AG04449 (cell line): ENCODE data around the gene CRYL1.
"Not testable (repeated sequence)": the region's sequence is repeated elsewhere in the genome, so short reads cannot be mapped to it uniquely, and the experiment has no call there.

ENCODE experiments used
- CTCF ChIA-PET: fragments of 350-600 bp; formaldehyde crosslinking; extraction: SDS; loops from one replicate; lab custom pipeline; 2021; ENCODE audit warnings: antibody characterized with exemption; lab: Yijun Ruan, JAX
- POLR2A ChIA-PET: fragments of 400-600, 350-600 bp; formaldehyde crosslinking; extraction: SDS; loops from one replicate; lab custom pipeline; 2020; ENCODE audit warnings: antibody characterized with exemption, inconsistent platforms; lab: Yijun Ruan, JAX
- DNase-seq: peaks from one replicate; pipeline ENCODE4 v3.0.0-alpha.2; 2010; ENCODE audit warnings: low read depth, low spot score
- H3K4me3 ChIP-seq: 2 replicates; pipeline ENCODE4 v1.5.1; 2011; ENCODE audit warnings: low read depth, mild to moderate bottlenecking, control low read depth, low read length
- TF ChIP-seq, protein P1 (sequence below): IDR thresholded peaks from one replicate; pipeline ENCODE4 v1.5.1; 2011; ENCODE audit warnings: mild to moderate bottlenecking, moderate library complexity, low read length, control low read depth, inconsistent platforms; ENCODE audit not compliant: insufficient read depth; ENCODE audit errors: missing control alignments

The CRYL1 gene

DNA sequence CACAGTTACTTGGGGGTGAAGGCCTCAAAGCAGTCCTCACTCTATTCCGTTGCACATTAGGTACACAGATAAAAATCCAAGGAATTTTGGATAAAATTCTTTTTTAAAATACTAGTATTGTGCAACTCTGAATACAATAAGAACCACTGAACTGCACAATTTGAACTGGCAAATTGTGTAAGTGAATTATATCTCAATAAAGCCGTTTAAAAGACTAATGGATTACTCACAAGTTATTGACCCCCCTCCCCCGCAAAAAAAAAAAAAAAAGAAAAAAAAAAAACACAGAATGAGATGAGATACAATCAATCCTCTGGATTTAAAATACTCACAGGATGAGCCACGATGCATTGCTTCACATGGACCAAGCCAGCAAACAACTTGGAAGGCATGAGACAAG lies 86.4 kb downstream of the CRYL1 start:
- H3K4me3 ChIP-seq = no peak overlapping the region
- TF ChIP-seq, protein P1, sequence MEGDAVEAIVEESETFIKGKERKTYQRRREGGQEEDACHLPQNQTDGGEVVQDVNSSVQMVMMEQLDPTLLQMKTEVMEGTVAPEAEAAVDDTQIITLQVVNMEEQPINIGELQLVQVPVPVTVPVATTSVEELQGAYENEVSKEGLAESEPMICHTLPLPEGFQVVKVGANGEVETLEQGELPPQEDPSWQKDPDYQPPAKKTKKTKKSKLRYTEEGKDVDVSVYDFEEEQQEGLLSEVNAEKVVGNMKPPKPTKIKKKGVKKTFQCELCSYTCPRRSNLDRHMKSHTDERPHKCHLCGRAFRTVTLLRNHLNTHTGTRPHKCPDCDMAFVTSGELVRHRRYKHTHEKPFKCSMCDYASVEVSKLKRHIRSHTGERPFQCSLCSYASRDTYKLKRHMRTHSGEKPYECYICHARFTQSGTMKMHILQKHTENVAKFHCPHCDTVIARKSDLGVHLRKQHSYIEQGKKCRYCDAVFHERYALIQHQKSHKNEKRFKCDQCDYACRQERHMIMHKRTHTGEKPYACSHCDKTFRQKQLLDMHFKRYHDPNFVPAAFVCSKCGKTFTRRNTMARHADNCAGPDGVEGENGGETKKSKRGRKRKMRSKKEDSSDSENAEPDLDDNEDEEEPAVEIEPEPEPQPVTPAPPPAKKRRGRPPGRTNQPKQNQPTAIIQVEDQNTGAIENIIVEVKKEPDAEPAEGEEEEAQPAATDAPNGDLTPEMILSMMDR = no peak
- ChIA-PET POLR2A (no interaction called here), CTCF (no interaction called here)
- no peak for DNase-seq

DNA sequence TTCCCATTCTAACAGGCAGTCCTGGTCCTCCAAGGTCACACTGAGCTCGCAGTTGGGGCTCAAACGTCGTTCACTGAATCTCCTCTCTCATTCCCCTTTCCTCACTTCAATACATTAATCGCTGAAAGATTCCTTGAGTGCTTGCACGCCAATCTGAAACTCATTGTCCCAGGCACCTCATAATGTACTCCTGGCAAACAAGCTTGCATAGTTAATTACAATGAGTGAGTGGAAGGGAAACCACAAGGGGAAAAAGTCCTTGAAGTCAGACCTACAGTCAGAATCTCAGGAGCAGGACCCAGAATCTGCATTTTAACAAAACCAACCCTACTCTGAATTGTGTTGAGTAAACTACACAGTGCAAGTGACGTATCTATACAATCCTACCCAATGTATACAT lies 86.9 kb downstream of the CRYL1 start:
- TF ChIP-seq, protein P1 = no peak
- ChIA-PET CTCF (no interaction called here), POLR2A (no interaction called here)
- no peak overlapping the region for H3K4me3 ChIP-seq
- DNase-seq = no peak

DNA sequence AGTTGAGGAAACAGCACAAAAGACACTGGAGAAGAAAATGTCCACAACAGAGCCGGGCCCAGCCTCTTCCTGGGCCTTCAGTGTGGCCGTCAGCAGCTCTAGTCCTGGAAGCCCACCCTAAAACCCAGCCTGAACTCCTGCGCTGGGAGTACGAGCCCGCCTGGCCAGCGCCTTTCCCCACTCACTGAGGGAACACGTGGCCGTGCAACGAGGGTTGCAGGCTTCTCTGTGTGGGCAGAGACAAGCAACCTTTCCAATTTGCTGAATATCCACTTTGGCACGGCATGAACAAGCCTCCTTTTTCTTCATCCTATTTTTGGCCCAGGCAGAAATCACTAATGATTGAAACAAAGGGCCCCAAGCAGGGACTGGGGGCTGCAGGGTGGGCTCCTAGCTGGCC lies 89.2 kb downstream of the CRYL1 start:
- TF ChIP-seq, protein P1 = no peak
- ChIA-PET POLR2A (no interaction called here), CTCF (no interaction called here)
- DNase-seq = no peak
- no peak overlapping the region for H3K4me3 ChIP-seq

DNA sequence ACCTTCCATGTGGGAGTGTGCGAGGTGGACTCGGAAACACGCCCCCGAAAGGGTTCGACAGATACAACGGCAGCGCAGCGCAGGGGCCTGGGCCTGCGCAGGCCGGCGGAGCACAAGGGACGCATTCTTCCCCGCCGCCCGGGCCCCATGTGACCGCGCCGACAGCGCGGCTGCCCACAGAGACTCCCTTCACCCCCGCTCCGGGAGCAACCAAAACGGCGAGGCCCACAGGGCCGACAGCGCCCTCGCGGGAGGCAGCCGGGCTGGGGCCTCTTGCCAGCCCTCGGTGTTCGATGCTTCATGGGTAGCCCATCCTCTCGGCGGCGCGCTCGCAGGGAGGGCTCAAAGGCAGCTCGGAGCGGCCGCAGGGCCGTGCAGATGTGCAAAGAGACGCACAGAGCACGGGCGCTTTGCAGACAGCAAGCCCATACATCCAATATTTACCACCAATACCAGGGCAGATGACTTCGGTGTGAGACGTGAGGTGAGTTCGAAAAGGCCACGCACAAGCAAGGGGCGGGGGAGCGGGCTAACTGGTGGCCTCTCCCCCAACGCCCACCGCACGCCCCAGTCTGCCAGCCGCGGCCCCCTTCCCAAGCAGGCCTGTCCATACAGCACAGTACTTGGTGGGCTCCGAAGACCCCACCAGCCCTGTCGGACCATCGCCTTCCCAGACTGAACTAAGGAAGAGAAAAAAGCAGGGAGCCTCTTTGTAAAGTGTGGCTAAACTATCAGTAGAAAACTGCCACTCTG lies 89.9 kb downstream of the CRYL1 start:
- CTCF ChIA-PET = no interaction called here
- POLR2A ChIA-PET = no interaction called here

DNA sequence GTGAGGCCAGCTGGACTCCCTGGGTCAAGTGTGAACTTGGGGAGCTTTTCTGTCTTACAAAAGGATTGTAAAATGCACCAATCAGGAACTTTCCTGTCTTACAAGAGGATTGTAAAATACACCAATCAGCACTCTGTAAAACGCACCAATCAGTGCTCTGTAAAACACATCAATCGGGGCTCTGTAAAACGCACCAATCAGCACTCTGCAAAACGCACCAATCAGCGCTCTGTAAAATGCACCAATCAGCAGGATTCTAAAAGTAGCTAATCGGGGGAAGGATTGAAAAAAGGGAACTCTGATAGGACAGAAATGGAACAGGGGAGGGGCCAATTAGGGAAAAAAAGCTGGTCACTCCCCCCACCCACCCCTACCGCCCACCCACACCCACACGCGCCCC lies 91.4 kb downstream of the CRYL1 start:
- POLR2A ChIA-PET, CTCF ChIA-PET, DNase-seq, H3K4me3 ChIP-seq: not testable (repeated sequence)

More for the DNA sequence above, 89.9 kb downstream of the CRYL1 start:
- TF ChIP-seq, protein P1 = no peak
- DNase-seq = no peak
- H3K4me3 ChIP-seq = no peak overlapping the region

DNA sequence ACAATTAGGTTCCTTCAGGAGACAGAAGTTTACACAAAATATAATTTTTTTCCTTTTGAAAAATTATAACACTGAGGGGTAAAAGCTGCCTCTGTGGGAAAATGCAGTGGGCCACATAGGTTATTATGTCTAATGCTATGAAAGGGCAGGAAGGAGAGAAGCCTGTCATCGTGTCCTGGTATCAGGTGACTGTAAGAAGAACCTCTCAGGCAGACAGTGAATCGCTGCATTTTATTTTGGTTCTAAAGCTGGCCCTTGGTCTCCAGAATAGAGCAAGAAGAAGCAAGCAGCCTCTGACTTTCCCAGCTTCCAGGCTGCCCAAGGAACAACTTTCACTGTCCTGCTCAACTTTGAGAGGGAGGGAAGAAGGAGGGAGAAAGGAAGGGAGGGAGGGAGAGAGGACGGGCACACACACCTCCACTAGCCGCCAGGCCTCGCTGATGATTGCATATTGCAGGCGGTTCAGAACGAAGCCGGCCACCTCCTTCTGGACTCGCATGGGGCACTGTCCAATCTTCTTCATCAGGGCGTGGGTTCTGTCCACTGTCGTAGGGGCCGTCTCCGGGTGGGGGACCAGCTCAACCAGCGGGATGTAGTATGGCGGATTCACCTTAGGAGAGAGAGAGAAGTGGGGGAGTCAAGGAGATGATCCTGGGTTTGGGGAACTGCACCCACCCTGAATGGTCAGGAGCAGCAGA lies 93.8 kb downstream of the CRYL1 start:
- DNase-seq = no peak
- no peak overlapping the region for H3K4me3 ChIP-seq
- ChIA-PET POLR2A (no interaction called here), CTCF (no interaction called here)
- TF ChIP-seq, protein P1 = no peak
